Stimulated activated naive CD8-positive, alpha-beta T cell treated with anti-CD3 and anti-CD28 coated beads, Interleukin-15, Interleukin-2, amounts not matched to agents 100 ng/mL and 50 ng/mL, for 24 hours (primary cell): ENCODE measurements around the gene BICDL2.

Source experiments
- H3K27ac Mint-ChIP-seq: one replicate; pipeline ENCODE4 v1.8.0; 2021; ENCODE audit warnings: mild to moderate bottlenecking, mixed read lengths
- H3K27me3 Mint-ChIP-seq: one replicate; pipeline ENCODE4 v1.8.0; 2021; ENCODE audit warnings: mixed read lengths
- H3K36me3 Mint-ChIP-seq: one replicate; pipeline ENCODE4 v1.8.0; 2021; ENCODE audit warnings: low read depth, mixed read lengths
- H3K4me1 Mint-ChIP-seq: one replicate; pipeline ENCODE4 v1.8.0; 2021; ENCODE audit warnings: low read depth, mixed read lengths
- H3K4me3 Mint-ChIP-seq: one replicate; pipeline ENCODE4 v1.8.0; 2021; ENCODE audit warnings: mild to moderate bottlenecking, mixed read lengths
- H3K9me3 Mint-ChIP-seq: one replicate; pipeline ENCODE4 v1.8.0; 2021; ENCODE audit warnings: mixed read lengths

BICDL2 gene

GRCh38 chr16:3003582-3004270, 33.0 kb downstream of the BICDL2 start:
- peaks cover 11% of the 10 kb centered on the region for H3K27me3 Mint-ChIP-seq
- no peaks in the 10 kb centered on the region for H3K36me3 Mint-ChIP-seq
- peaks cover 25% of the 10 kb centered on the region for H3K4me1 Mint-ChIP-seq
- no peaks in the 10 kb centered on the region for H3K9me3 Mint-ChIP-seq
- H3K4me3 Mint-ChIP-seq: peak overlapping the region; percentile 55
- no peak overlapping the region for H3K27ac Mint-ChIP-seq

GRCh38 chr16:3001316-3001715, 35.4 kb downstream of the BICDL2 start:
- Mint-ChIP-seq H3K9me3 (no peaks in the 10 kb centered on the region), H3K4me3 (no peak overlapping the region), H3K4me1 (peaks cover 4% of the 10 kb centered on the region), H3K27me3 (peaks cover 7% of the 10 kb centered on the region), H3K27ac (no peak overlapping the region), H3K36me3 (no peaks in the 10 kb centered on the region)

- Mint-ChIP-seq H3K4me1 (peaks cover 4% of the 10 kb centered on the region), H3K9me3 (no peaks in the 10 kb centered on the region)
Measured at GRCh38 chr16:3000540-3000939, 36.2 kb downstream of the BICDL2 start.

DNA sequence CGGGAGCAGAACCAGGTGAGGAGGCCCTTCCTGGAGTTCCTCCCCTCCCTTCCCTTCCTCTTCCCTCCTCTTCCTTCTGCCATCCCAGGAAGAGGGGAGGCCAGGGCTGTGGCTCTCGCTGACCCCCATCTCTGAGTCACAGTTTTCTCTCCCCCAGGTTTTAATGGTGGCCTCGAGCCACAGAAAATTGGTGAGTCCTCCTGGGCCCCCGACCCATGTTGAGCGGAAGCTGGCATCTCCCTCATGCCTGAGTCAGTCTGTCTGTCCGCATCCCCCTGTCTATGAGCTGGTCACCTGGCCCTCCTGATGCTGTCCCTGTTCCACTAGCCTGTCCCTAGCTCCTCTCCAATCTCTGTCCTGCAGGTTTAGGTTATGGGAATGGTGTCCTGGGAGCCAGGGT, 36.8 kb downstream of the BICDL2 start:
- H3K4me1 Mint-ChIP-seq: peaks cover 3% of the 10 kb centered on the region
- no peaks in the 10 kb centered on the region for H3K36me3 Mint-ChIP-seq
- H3K27ac Mint-ChIP-seq: no peak overlapping the region
- H3K9me3 Mint-ChIP-seq: no peaks in the 10 kb centered on the region
- no peak overlapping the region for H3K4me3 Mint-ChIP-seq
- H3K27me3 Mint-ChIP-seq: peaks cover 5% of the 10 kb centered on the region

More at GRCh38 chr16:3000540-3000939, 36.2 kb downstream of the BICDL2 start:
- Mint-ChIP-seq H3K4me3 (no peak overlapping the region), H3K27me3 (peaks cover 7% of the 10 kb centered on the region), H3K27ac (no peak overlapping the region), H3K36me3 (no peaks in the 10 kb centered on the region)

GRCh38 chr16:2996298-2996697, 40.4 kb downstream of the BICDL2 start:
- no peaks in the 10 kb centered on the region for H3K9me3 Mint-ChIP-seq
- H3K4me1 Mint-ChIP-seq: no peaks in the 10 kb centered on the region
- H3K27me3 Mint-ChIP-seq: peaks cover 3% of the 10 kb centered on the region
- no peaks in the 10 kb centered on the region for H3K36me3 Mint-ChIP-seq
- no peak overlapping the region for H3K27ac Mint-ChIP-seq
- no peak overlapping the region for H3K4me3 Mint-ChIP-seq

GRCh38 chr16:2992383-2993081, 44.2 kb downstream of the BICDL2 start:
- Mint-ChIP-seq H3K27ac (no peak overlapping the region), H3K36me3 (no peaks in the 10 kb centered on the region), H3K4me1 (no peaks in the 10 kb centered on the region), H3K4me3 (no peak overlapping the region), H3K27me3 (no peaks in the 10 kb centered on the region), H3K9me3 (no peaks in the 10 kb centered on the region)

DNA sequence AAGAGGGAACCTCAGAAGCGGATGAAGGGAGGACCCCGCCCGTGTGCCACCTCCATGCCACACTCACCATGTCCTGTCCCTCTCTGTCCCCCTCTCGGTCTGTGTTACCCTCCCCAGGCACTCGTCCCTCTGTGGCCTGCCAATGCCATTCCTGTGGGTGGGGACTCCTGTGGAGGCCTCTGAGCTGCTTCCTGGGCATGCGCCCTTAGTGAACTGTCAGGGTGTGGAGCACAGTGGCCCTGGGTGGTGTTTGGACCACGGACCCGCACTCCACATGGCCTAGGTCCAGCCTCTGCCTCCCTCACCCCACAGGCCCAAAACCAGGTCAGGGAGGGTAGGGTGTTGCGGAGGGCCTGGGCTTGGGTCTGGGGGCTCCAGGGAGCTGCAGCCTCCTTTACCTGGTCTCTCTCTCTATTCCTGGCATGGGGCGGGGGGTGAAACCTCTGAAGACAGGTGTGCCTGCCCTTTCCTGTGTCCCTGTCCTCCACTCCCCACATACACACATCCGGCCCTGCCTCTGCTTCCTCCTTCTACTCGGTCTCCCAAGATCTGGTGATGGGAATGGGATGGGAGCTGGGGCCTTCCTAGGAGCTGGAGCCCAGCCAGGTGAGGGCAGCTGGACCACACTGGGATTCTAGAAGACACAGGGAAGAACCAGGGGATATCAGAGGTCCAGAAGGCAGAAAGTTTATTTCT, 45.0 kb downstream of the BICDL2 start:
- no peaks in the 10 kb centered on the region for H3K9me3 Mint-ChIP-seq
- no peak overlapping the region for H3K4me3 Mint-ChIP-seq
- H3K36me3 Mint-ChIP-seq: no peaks in the 10 kb centered on the region
- H3K27me3 Mint-ChIP-seq: no peaks in the 10 kb centered on the region
- H3K27ac Mint-ChIP-seq: no peak overlapping the region
- H3K4me1 Mint-ChIP-seq: no peaks in the 10 kb centered on the region

- no peak overlapping the region for H3K4me3 Mint-ChIP-seq
- H3K36me3 Mint-ChIP-seq: no peaks in the 10 kb centered on the region
- H3K27me3 Mint-ChIP-seq: no peaks in the 10 kb centered on the region
- no peaks in the 10 kb centered on the region for H3K9me3 Mint-ChIP-seq
- H3K27ac Mint-ChIP-seq: no peak overlapping the region
- H3K4me1 Mint-ChIP-seq: no peaks in the 10 kb centered on the region
Measured at GRCh38 chr16:2990891-2991290, 45.9 kb downstream of the BICDL2 start.

- Mint-ChIP-seq H3K4me3 (no peak overlapping the region), H3K27me3 (no peaks in the 10 kb centered on the region), H3K27ac (no peak overlapping the region), H3K9me3 (no peaks in the 10 kb centered on the region), H3K4me1 (peaks cover 4% of the 10 kb centered on the region), H3K36me3 (no peaks in the 10 kb centered on the region)
Measured at GRCh38 chr16:2988590-2989099, 48.1 kb downstream of the BICDL2 start.

DNA sequence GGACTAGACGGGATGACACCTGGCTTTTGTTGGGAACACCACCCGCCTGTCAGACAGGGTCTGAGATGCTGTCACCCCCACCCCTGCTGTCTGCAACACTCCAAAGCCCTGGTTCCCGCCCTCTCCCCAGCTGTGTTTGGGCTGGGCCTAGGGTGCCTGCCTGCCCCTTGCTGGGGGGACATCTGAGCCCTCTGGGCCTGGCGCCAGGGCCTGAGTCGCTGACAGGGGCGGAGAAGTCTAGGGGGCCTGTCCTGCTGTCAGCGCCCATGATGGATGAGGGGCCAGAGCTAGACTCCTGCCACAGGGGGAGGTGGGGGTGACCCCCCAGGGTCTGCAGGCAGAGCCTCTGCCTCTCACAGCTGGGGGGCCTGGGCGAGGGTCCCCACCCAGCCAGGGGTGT, 48.9 kb downstream of the BICDL2 start:
- Mint-ChIP-seq H3K27me3 (no peaks in the 10 kb centered on the region), H3K4me1 (peaks cover 4% of the 10 kb centered on the region), H3K9me3 (no peaks in the 10 kb centered on the region), H3K27ac (no peak overlapping the region), H3K4me3 (no peak overlapping the region), H3K36me3 (no peaks in the 10 kb centered on the region)

GRCh38 chr16:2987286-2987685, 49.5 kb downstream of the BICDL2 start:
- Mint-ChIP-seq H3K27me3 (no peaks in the 10 kb centered on the region), H3K4me3 (no peak overlapping the region), H3K27ac (no peak overlapping the region), H3K4me1 (peaks cover 4% of the 10 kb centered on the region), H3K36me3 (no peaks in the 10 kb centered on the region), H3K9me3 (no peaks in the 10 kb centered on the region)

- Mint-ChIP-seq H3K4me1 (peaks cover 6% of the 10 kb centered on the region), H3K4me3 (no peak overlapping the region), H3K9me3 (no peaks in the 10 kb centered on the region), H3K36me3 (no peaks in the 10 kb centered on the region), H3K27ac (no peak overlapping the region), H3K27me3 (no peaks in the 10 kb centered on the region)
Measured at GRCh38 chr16:2986623-2987188, 50.0 kb downstream of the BICDL2 start.

DNA sequence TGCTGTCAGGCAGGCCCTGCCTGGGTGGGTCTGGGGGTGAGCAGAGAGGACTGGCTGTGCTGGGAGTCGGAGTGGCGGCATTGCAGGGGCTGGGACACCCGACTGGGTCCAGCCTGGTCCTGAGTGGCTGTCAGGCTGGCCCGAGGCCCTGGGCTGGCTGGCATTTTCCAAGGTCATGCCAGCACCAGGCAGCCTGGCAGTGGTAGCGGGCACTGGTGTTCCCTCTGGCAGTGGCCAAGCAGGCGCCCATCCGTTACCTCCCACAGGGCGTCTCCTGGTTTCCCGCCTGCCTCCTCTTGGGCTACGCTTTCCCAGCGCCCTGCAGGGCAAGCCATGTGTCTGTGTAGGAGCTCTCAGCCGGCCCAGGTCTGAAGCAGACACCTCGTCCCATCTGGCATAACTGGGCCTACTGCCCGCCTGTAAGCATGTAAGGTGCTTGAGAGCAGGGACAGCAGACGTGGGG, 50.8 kb downstream of the BICDL2 start:
- no peaks in the 10 kb centered on the region for H3K27me3 Mint-ChIP-seq
- H3K36me3 Mint-ChIP-seq: no peaks in the 10 kb centered on the region
- no peaks in the 10 kb centered on the region for H3K9me3 Mint-ChIP-seq
- H3K27ac Mint-ChIP-seq: no peak overlapping the region
- no peak overlapping the region for H3K4me3 Mint-ChIP-seq
- H3K4me1 Mint-ChIP-seq: peaks cover 14% of the 10 kb centered on the region

DNA sequence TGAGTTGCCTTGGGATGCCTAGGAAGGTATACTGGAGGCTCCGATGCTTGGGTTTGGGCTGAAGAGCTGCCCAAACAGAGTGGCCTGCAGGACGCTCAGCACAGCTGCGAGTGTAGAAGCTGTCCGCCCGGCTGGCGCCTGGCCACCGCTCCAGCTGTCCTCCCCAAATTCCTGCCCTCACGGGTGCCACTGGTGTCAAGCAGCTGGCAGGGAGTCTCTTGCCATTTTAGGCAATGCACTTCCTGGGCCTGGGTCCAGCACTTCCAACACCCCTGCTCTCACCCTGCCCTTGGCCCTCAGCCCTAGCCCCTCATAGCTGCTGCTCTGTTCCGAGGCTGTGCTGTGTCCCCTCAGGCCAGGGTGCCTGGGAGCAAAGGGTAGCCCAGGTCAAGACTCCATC, 51.3 kb downstream of the BICDL2 start:
- no peak overlapping the region for H3K27ac Mint-ChIP-seq
- no peak overlapping the region for H3K4me3 Mint-ChIP-seq
- no peaks in the 10 kb centered on the region for H3K27me3 Mint-ChIP-seq
- H3K9me3 Mint-ChIP-seq: no peaks in the 10 kb centered on the region
- H3K4me1 Mint-ChIP-seq: peaks cover 17% of the 10 kb centered on the region
- H3K36me3 Mint-ChIP-seq: no peaks in the 10 kb centered on the region

DNA sequence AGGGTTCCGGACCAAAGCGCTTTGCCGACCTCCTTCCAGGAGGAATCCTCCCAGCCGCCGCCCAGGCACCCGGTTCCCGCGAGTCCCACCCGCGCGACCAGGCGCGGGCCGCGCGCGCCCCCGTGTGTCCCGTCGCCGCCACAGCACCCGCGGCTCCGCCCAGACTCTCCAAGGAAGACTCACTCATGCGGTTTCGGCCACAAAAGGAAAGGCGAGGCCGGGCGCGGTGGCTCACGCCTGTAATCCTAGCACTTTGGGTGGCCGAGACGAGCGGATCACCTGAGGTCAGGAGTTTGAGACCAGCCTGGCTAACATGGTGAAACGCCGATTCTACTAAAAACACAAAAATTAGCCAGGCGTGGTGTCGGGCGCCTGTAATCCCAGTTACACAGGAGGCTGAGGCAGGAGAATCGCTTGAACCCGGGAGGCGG, 53.0 kb downstream of the BICDL2 start:
- H3K4me1 Mint-ChIP-seq: peaks cover 20% of the 10 kb centered on the region
- H3K4me3 Mint-ChIP-seq: no peak overlapping the region
- H3K27me3 Mint-ChIP-seq: no peaks in the 10 kb centered on the region
- H3K9me3 Mint-ChIP-seq: no peaks in the 10 kb centered on the region
- H3K36me3 Mint-ChIP-seq: peaks cover 4% of the 10 kb centered on the region
- no peak overlapping the region for H3K27ac Mint-ChIP-seq
